Lower leg skin (tissue), 3 donors: Measurements from ENCODE around the gene CPEB3.

Experiments
- POLR2A ChIP-seq, 2 donors: fragments of 450-650 bp; IDR thresholded peaks; one replicate each; pipeline ENCODE4 v1.6.1; 2016 to 2017; ENCODE audit warnings: antibody characterized with exemption in 2 of 2, mild to moderate bottlenecking in 1 of 2, moderate library complexity in 1 of 2
- TF ChIP-seq, protein P1 (sequence below), 3 donors: fragments of 450-650 bp; IDR thresholded peaks; one replicate each; pipeline ENCODE4 v1.5.1; 2016; ENCODE audit warnings: antibody characterized with exemption in 3 of 3, mild to moderate bottlenecking in 3 of 3, moderate library complexity in 2 of 3

DNA sequence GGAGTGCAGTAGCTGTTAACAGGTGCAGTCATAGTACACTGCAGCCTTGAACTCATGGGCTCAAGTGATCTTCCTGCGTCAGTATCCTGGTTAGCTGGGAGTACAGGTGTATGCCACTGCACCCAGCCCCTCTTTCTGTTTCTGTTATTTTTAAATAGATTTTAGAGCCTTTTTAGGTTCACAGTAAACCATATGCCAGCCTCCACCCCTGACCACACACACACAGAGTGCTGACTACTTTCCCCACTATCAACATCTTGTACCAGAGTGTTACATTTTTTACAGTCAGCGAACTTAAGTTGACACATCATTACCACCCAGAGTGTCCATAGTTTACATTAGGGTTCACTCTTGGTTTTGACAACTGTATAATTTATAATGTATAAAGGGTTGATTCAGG is 32.2 kb upstream of the CPEB3 start:
- TF ChIP-seq, protein P1, sequence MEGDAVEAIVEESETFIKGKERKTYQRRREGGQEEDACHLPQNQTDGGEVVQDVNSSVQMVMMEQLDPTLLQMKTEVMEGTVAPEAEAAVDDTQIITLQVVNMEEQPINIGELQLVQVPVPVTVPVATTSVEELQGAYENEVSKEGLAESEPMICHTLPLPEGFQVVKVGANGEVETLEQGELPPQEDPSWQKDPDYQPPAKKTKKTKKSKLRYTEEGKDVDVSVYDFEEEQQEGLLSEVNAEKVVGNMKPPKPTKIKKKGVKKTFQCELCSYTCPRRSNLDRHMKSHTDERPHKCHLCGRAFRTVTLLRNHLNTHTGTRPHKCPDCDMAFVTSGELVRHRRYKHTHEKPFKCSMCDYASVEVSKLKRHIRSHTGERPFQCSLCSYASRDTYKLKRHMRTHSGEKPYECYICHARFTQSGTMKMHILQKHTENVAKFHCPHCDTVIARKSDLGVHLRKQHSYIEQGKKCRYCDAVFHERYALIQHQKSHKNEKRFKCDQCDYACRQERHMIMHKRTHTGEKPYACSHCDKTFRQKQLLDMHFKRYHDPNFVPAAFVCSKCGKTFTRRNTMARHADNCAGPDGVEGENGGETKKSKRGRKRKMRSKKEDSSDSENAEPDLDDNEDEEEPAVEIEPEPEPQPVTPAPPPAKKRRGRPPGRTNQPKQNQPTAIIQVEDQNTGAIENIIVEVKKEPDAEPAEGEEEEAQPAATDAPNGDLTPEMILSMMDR (IDR thresholded peaks at IDR 0.05): no peak
- TF ChIP-seq POLR2A (IDR thresholded peaks at IDR 0.05): no peak
